Neural cell (in vitro differentiated cells): ENCODE results near the gene OR5A1. TPM values are rescaled to one million over a fixed set of nuclear protein-coding genes. Genes with fewer than 3 reads are reported as not detected.

Source experiments
- H2AFZ ChIP-seq: fragments of 200-600, 300-800 bp; sonication (generic), shearing (Covaris generic); 2 replicates; pipeline ENCODE4 v1.6.0; 2014; ENCODE audit warnings: low read depth, mild to moderate bottlenecking, antibody characterized with exemption, low read length, moderate library complexity
- H3F3A ChIP-seq: fragments of 200-600 bp; shearing (Covaris generic); 2 replicates; pipeline ENCODE4 v1.6.1; 2016; ENCODE audit warnings: mild to moderate bottlenecking, moderate library complexity, mixed read lengths, antibody characterized with exemption, low read length; ENCODE audit not compliant: insufficient read depth, poor library complexity, severe bottlenecking
- H3K27ac ChIP-seq: fragments of 200-600, 300-800 bp; sonication (generic), shearing (Covaris generic); 2 replicates; pipeline ENCODE4 v1.5.1; 2014; ENCODE audit warnings: mild to moderate bottlenecking, low read length, moderate library complexity
- H3K27me3 ChIP-seq: fragments of 300-800, 200-600 bp; sonication (generic), shearing (Covaris generic); 2 replicates; pipeline ENCODE4 v1.6.0; 2014; ENCODE audit warnings: mild to moderate bottlenecking, low read depth, low read length, moderate library complexity; ENCODE audit not compliant: insufficient read depth
- H3K36me3 ChIP-seq: fragments of 300-800, 200-600 bp; sonication (generic), shearing (Covaris generic); 2 replicates; pipeline ENCODE4 v1.5.1; 2014; ENCODE audit warnings: mild to moderate bottlenecking, antibody characterized with exemption, low read length, moderate library complexity; ENCODE audit not compliant: insufficient read depth
- H3K4me2 ChIP-seq: fragments of 300-800, 200-600 bp; sonication (generic), shearing (Covaris generic); 2 replicates; pipeline ENCODE4 v1.6.0; 2014; ENCODE audit warnings: mild to moderate bottlenecking, low read length
- H3K4me3 ChIP-seq: fragments of 300-800, 200-600 bp; sonication (generic), shearing (Covaris generic); 2 replicates; pipeline ENCODE4 v1.5.1; 2014; ENCODE audit warnings: mild to moderate bottlenecking, low read length, moderate library complexity
- H3K79me2 ChIP-seq: fragments of 200-600 bp; shearing (Covaris generic); replicated peaks from 2 replicates; pipeline ENCODE4 v1.6.0; 2014; ENCODE audit warnings: mild to moderate bottlenecking, low read length, moderate library complexity; ENCODE audit not compliant: insufficient read depth
- H3K9ac ChIP-seq: fragments of 300-800, 200-600 bp; sonication (generic), shearing (Covaris generic); 2 replicates; pipeline ENCODE4 v1.6.1; 2016; ENCODE audit warnings: mild to moderate bottlenecking, low read length, mixed read lengths
- H3K9me2 ChIP-seq: fragments of 200-600 bp; shearing (Covaris generic); 2 replicates; pipeline ENCODE4 v1.6.1; 2016; ENCODE audit warnings: mild to moderate bottlenecking, low read length, mixed read lengths; ENCODE audit not compliant: insufficient read depth
- H3K9me3 ChIP-seq: fragments of 200-600, 300-800 bp; sonication (generic), shearing (Covaris generic); 2 replicates; pipeline ENCODE4 v1.6.1; 2016; ENCODE audit warnings: mild to moderate bottlenecking, mixed run types, low read length, moderate library complexity, mixed read lengths
- H4K20me1 ChIP-seq: fragments of 200-600 bp; shearing (Covaris generic); 2 replicates; pipeline ENCODE4 v1.6.1; 2016; ENCODE audit warnings: mild to moderate bottlenecking, mixed run types; ENCODE audit not compliant: insufficient read depth
- CTCF ChIP-seq: fragments of 450-650 bp; IDR thresholded peaks from 2 replicates; pipeline ENCODE4 v1.5.1; 2014; ENCODE audit warnings: antibody characterized with exemption, mild to moderate bottlenecking, moderate library complexity; ENCODE audit not compliant: poor library complexity, severe bottlenecking
- EP300 ChIP-seq: fragments of 450-650 bp; conservative IDR thresholded peaks from 2 replicates; pipeline ENCODE4 v1.6.1; 2014; ENCODE audit warnings: antibody characterized with exemption, mild to moderate bottlenecking, moderate library complexity; ENCODE audit not compliant: poor library complexity, severe bottlenecking
- EZH2 ChIP-seq: fragments of 200-600, 300-800 bp; shearing (Covaris generic), sonication (generic); IDR thresholded peaks from 2 replicates; pipeline ENCODE4 v1.6.1; 2014; ENCODE audit warnings: antibody characterized with exemption, low read length, borderline replicate concordance, mild to moderate bottlenecking; ENCODE audit not compliant: insufficient read depth, poor library complexity, severe bottlenecking
- MXI1 ChIP-seq: fragments of 450-650 bp; conservative IDR thresholded peaks from 2 replicates; pipeline ENCODE4 v1.6.1; 2014; ENCODE audit warnings: antibody characterized with exemption, mild to moderate bottlenecking; ENCODE audit not compliant: poor library complexity, severe bottlenecking
- POLR2AphosphoS5 ChIP-seq: IDR thresholded peaks from 2 replicates; pipeline ENCODE4 v1.6.1; 2012
- RAD21 ChIP-seq: fragments of 450-650 bp; conservative IDR thresholded peaks from 2 replicates; pipeline ENCODE4 v1.6.1; 2014; ENCODE audit warnings: antibody characterized with exemption, mild to moderate bottlenecking, moderate library complexity
- REST ChIP-seq: IDR thresholded peaks from 2 replicates; pipeline ENCODE4 v1.6.1; 2012; ENCODE audit warnings: borderline replicate concordance
- SMC3 ChIP-seq: fragments of 450-650 bp; conservative IDR thresholded peaks from 2 replicates; pipeline ENCODE4 v1.6.1; 2014; ENCODE audit warnings: antibody characterized with exemption, mild to moderate bottlenecking, moderate library complexity; ENCODE audit not compliant: poor library complexity
- TAF1 ChIP-seq: IDR thresholded peaks from 2 replicates; pipeline ENCODE4 v1.6.1; 2012; ENCODE audit warnings: low read depth
- polyA plus RNA-seq: library from polyadenylated mRNA; depleted of rRNA; stranded (reverse); fragments of >200 nt; gene quantifications from 2 replicates; pipeline ENCODE4 v1.2.3, GENCODE V29; 2014

The OR5A1 gene
- polyA plus RNA-seq, 1 donor from 2014 or later = not detected

- H3K79me2 ChIP-seq = no peaks in the 10 kb centered on the region
- no peaks in the 10 kb centered on the region for H3K36me3 ChIP-seq
- no peaks in the 10 kb centered on the region for H4K20me1 ChIP-seq
- H3F3A ChIP-seq = no peaks in the 10 kb centered on the region
- no peak overlapping the region for H3K27ac ChIP-seq
- no peak overlapping the region for H2AFZ ChIP-seq
- H3K27me3 ChIP-seq = no peaks in the 10 kb centered on the region
- no peak overlapping the region for H3K4me3 ChIP-seq
- no peaks in the 10 kb centered on the region for H3K9me2 ChIP-seq
- no peaks in the 10 kb centered on the region for H3K9me3 ChIP-seq
- no peak overlapping the region for H3K4me2 ChIP-seq
- TF ChIP-seq CTCF = no peak
- no peak overlapping the region for H3K9ac ChIP-seq
Measured at GRCh38 chr11:59425131-59425530, 11.1 kb upstream of the OR5A1 start.

DNA sequence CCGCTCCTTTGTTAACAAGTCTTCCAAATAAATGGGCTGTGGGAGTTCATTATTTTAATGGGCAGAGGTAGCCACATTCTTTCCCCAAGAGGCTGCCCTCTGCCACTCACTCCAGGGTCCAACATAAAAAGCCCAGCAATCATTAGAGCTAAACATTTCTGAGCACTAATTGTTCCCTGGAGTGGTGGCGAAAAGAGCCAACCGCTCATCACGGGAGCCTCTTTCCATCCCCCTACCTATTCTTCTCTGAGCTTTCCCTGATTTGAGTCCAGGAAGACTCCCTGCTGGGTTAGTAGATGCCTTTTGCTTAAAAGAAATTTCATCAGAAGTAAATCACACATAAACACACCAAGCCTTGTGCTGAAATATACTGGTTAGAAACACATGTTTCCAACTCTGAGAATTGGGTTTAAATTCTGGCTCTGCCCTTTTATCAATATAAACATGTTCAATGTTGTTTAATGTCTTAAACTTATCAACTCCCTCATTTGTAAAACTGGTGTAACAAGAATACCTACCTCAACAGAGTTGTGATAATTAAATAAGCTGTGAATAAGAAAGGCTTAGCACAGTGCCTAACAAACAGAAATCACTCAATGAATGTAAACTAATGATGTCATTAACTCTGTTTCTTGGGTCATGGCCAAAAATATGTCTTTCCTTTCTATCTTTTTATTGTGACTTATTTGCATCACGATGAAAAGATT lies 9.8 kb upstream of the OR5A1 start, which contains the start of gene OR5A2:
OR5A2 (minus strand) TSS at position 53 of the 707 bp plus-strand sequence. CDS start 3,460 bp downstream, outside the sequence.
- Histone ChIP-seq H3K9ac (no peak within 1 kb of the TSS), H2AFZ (peak within 1 kb of the TSS; percentile 36), H3F3A (no peaks in the 10 kb centered on the region), H3K27ac (no peak within 1 kb of the TSS), H3K36me3 (no peaks in the 10 kb centered on the region), H3K27me3 (no peaks in the 10 kb centered on the region), H3K4me3 (peak within 1 kb of the TSS; percentile 16), H3K79me2 (no peaks in the 10 kb centered on the region), H3K9me2 (no peaks in the 10 kb centered on the region), H3K9me3 (no peaks in the 10 kb centered on the region), H4K20me1 (no peaks in the 10 kb centered on the region), H3K4me2 (no peak within 1 kb of the TSS)
- TF ChIP-seq SMC3 (no peak), EP300 (no peak), RAD21 (no peak), REST (no peak), TAF1 (no peak), CTCF (no peak), POLR2AphosphoS5 (no peak), MXI1 (no peak), EZH2 (no peak)
